Activated CD8-positive, alpha-beta T cell treated with anti-CD3 and anti-CD28 coated beads, Interleukin-2, amount 10 ng/mL, durations not matched to agents 7 days and 5 days (primary cell): ENCODE data around the gene GRID1. TPM values are rescaled to one million over a fixed set of nuclear protein-coding genes. Genes with fewer than 3 reads are reported as not detected.
"Not testable (repeated sequence)": the region's sequence is repeated elsewhere in the genome, so short reads cannot be mapped to it uniquely, and the experiment has no call there.

ENCODE experiments used
- ATAC-seq: fragments of 150-1000 bp; cut with Tn5 transposase; one replicate; pipeline ENCODE4 v1.10.0; 2021; ENCODE audit warnings: moderate library complexity
- CTCF ChIA-PET: fragments of 350-600 bp; sonication (Branson Sonifier 250); formaldehyde crosslinking; loops from one replicate; lab custom pipeline; 2021; ENCODE audit warnings: antibody characterized with exemption; lab: Charles Lee
- POLR2A ChIA-PET: fragments of 350-600 bp; sonication (Branson Sonifier 250); formaldehyde crosslinking; loops from one replicate; lab custom pipeline; 2021; ENCODE audit warnings: antibody characterized with exemption; lab: Charles Lee
- DNase-seq: peaks from one replicate; pipeline ENCODE4 v3.0.0-alpha.2; 2020
- H3K27ac Mint-ChIP-seq: one replicate; pipeline ENCODE4 v1.8.0; 2021; ENCODE audit warnings: mild to moderate bottlenecking, mixed read lengths
- H3K27me3 Mint-ChIP-seq: one replicate; pipeline ENCODE4 v1.8.0; 2021; ENCODE audit warnings: low read depth, mixed read lengths
- H3K36me3 Mint-ChIP-seq: one replicate; pipeline ENCODE4 v1.8.0; 2021; ENCODE audit warnings: low read depth, mixed read lengths
- H3K4me1 Mint-ChIP-seq: one replicate; pipeline ENCODE4 v1.8.0; 2021; ENCODE audit warnings: low read depth, mixed read lengths
- H3K4me3 Mint-ChIP-seq: one replicate; pipeline ENCODE4 v1.8.0; 2021; ENCODE audit warnings: mild to moderate bottlenecking, mixed read lengths
- H3K9me3 Mint-ChIP-seq: one replicate; pipeline ENCODE4 v1.8.0; 2022; ENCODE audit warnings: mixed read lengths; ENCODE audit not compliant: insufficient read depth
- total RNA-seq, 2 experiments: library from RNA; stranded (reverse); gene quantifications; one replicate each; pipeline ENCODE4 v1.2.3, GENCODE V29; 2021

Gene GRID1
- total RNA-seq, 2 experiments from 2014 or later, result not detected

DNA sequence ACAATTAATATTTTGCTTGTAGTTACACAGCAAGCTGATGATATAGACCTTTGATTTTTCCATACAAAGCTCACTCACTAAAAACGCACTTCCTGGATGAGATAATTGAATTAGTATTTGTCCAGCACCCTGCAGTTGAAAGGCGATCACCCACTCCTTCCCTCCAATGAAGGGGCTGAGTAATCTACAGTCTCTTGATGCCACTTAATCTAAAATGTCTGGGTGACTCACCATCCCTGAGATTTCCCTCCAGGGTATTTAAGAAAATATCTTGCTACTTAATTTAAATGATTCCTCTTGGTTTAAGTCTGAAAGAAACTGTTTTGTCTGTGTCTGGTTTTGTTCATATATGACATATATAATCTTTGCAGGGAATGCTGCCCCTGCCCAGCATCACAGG is 515.3 kb downstream of the GRID1 start:
- CTCF ChIA-PET, result no interaction called here
- no peak overlapping the region for H3K4me3 Mint-ChIP-seq
- H3K27me3 Mint-ChIP-seq, result peaks cover 3% of the 10 kb centered on the region
- ATAC-seq (no peak), DNase-seq (no peak)
- H3K27ac Mint-ChIP-seq, result no peak overlapping the region
- no peaks in the 10 kb centered on the region for H3K9me3 Mint-ChIP-seq
- H3K36me3 Mint-ChIP-seq, result no peaks in the 10 kb centered on the region
- H3K4me1 Mint-ChIP-seq, result no peaks in the 10 kb centered on the region
- POLR2A ChIA-PET, result no interaction called here

GRCh38 chr10:85850736-85851135 is 515.9 kb downstream of the GRID1 start:
- no peaks in the 10 kb centered on the region for H3K4me1 Mint-ChIP-seq
- H3K27me3 Mint-ChIP-seq, result peaks cover 3% of the 10 kb centered on the region
- DNase-seq (no peak), ATAC-seq (no peak)
- CTCF ChIA-PET, result no interaction called here
- H3K4me3 Mint-ChIP-seq, result no peak overlapping the region
- POLR2A ChIA-PET, result no interaction called here
- H3K36me3 Mint-ChIP-seq, result no peaks in the 10 kb centered on the region
- H3K9me3 Mint-ChIP-seq, result no peaks in the 10 kb centered on the region
- H3K27ac Mint-ChIP-seq, result no peak overlapping the region

DNA sequence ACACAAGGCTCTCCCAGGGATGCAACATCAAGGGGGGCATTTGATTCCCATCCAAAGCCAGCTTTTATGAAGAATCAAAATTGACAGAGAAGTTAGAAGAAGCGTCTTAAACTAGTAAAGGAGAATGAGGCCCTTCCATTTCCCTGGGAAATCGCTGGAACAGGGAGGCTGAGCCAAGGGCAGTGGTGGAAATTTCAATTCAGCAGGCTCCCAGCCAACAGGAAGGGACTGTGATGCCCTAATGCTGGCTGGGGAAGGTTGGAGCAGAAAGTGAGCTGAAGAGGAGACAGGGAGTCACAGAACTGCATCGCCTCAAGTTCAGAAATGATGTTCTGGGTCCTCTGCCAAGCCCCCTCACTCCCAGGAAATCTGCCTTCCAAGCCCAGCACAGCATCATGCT is 517.3 kb downstream of the GRID1 start:
- POLR2A ChIA-PET, result no interaction called here
- no peaks in the 10 kb centered on the region for H3K9me3 Mint-ChIP-seq
- DNase-seq, result no peak
- peaks cover 3% of the 10 kb centered on the region for H3K27me3 Mint-ChIP-seq
- H3K36me3 Mint-ChIP-seq, result no peaks in the 10 kb centered on the region
- H3K27ac Mint-ChIP-seq, result no peak overlapping the region
- H3K4me1 Mint-ChIP-seq, result no peaks in the 10 kb centered on the region
- H3K4me3 Mint-ChIP-seq, result no peak overlapping the region
- ATAC-seq, result no peak
- CTCF ChIA-PET, result no interaction called here

DNA sequence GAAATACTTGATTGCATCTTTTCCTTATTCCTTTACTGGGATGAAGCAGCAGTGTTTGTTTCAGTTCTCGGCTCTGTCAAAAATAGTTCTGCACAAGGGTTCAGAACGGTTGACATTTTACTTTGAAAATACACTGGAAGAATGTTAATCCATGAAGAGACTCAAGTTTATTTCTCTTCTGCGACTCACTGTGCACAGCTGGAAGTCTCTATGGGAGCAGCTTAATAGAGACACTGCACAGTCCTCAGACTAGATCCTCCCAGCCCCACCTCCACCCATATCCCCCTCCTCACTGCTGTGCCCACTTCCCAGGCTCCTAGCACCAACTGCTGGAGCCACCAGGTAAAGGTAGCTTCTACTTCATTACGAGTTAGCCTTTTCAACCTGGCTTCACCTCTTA is 517.8 kb downstream of the GRID1 start:
- no peaks in the 10 kb centered on the region for H3K9me3 Mint-ChIP-seq
- ChIA-PET POLR2A (no interaction called here), CTCF (no interaction called here)
- DNase-seq, result no peak
- peaks cover 3% of the 10 kb centered on the region for H3K27me3 Mint-ChIP-seq
- H3K36me3 Mint-ChIP-seq, result no peaks in the 10 kb centered on the region
- H3K4me1 Mint-ChIP-seq, result no peaks in the 10 kb centered on the region
- H3K27ac Mint-ChIP-seq, result no peak overlapping the region
- ATAC-seq, result no peak
- H3K4me3 Mint-ChIP-seq, result no peak overlapping the region

- DNase-seq, result no peak
- POLR2A ChIA-PET, result no interaction called here
- Mint-ChIP-seq H3K9me3 (no peaks in the 10 kb centered on the region), H3K27me3 (peaks cover 3% of the 10 kb centered on the region), H3K36me3 (no peaks in the 10 kb centered on the region), H3K4me1 (no peaks in the 10 kb centered on the region), H3K27ac (no peak overlapping the region), H3K4me3 (no peak overlapping the region)
- CTCF ChIA-PET, result no interaction called here
- no peak for ATAC-seq
Measured at GRCh38 chr10:85847085-85847484, 519.5 kb downstream of the GRID1 start.

DNA sequence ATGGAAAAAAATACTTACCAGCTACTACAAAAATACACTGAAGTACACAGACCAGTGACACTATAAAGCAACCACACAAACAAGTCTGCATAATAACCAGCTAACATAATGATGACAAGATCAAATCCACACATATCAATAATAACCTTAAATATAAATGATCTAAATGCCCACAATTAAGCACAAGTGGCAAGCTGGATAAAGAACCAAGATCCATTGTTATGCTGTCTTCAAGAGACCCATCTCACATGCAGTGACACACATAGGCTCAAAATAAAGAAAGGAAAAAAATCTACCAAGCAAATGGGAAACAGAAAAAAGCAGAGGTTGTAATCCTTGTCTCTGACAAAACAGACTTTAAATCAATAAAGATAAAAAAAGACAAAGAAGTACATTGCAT is 527.9 kb downstream of the GRID1 start:
- H3K27me3 Mint-ChIP-seq, DNase-seq, POLR2A ChIA-PET, ATAC-seq, CTCF ChIA-PET, H3K4me3 Mint-ChIP-seq, H3K27ac Mint-ChIP-seq, H3K4me1 Mint-ChIP-seq, H3K36me3 Mint-ChIP-seq: not testable (repeated sequence)
- H3K9me3 Mint-ChIP-seq, result peaks cover 16% of the 10 kb centered on the region

DNA sequence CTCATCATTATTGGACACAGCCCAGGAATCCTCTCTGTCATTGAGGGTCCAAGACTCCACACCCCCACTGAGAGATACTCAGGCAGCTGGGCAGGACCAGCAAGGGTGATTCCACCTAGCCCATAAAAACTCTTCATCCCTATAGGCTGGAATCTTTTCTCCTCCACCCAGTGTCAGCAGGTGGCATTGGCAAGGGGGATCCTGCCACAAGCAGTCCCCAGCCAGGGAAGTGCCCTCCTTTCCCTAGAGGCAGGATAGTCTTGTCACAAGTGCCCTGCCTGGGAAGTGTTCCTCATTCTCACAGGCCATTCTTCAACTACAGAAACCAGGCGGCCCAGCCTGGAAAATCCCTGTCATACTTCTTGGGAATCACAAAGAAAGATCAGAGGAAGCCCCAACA is 533.6 kb downstream of the GRID1 start:
- H3K36me3 Mint-ChIP-seq, result no peaks in the 10 kb centered on the region
- no peak for ATAC-seq
- no peaks in the 10 kb centered on the region for H3K4me1 Mint-ChIP-seq
- no peak overlapping the region for H3K4me3 Mint-ChIP-seq
- peaks cover 3% of the 10 kb centered on the region for H3K9me3 Mint-ChIP-seq
- ChIA-PET CTCF (no interaction called here), POLR2A (no interaction called here)
- no peaks in the 10 kb centered on the region for H3K27me3 Mint-ChIP-seq
- no peak overlapping the region for H3K27ac Mint-ChIP-seq
- DNase-seq, result no peak

GRCh38 chr10:85831422-85831821 is 535.2 kb downstream of the GRID1 start:
- H3K27ac Mint-ChIP-seq, result no peak overlapping the region
- CTCF ChIA-PET, result no interaction called here

DNA sequence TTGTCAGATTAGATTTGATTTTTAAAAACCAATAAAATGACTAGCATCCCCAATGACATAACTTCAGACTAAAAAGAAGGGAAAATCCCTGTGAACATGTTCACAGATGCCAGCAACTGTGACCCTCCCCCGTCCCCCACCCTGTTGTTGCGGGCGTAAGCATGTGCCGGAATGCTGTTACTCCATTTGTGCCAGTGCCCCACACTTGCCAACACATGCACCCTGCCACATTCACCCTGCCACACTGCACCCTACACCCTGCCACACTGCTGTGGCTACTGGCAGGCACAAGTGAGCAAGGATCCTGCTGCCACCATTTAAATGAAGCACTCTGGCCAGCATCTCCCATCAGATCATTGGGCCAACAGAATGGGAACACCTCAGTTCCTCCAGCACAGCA is 540.2 kb downstream of the GRID1 start:
- Mint-ChIP-seq H3K36me3 (no peaks in the 10 kb centered on the region), H3K27ac (no peak overlapping the region), H3K9me3 (peaks cover 3% of the 10 kb centered on the region), H3K4me3 (no peak overlapping the region), H3K27me3 (no peaks in the 10 kb centered on the region), H3K4me1 (no peaks in the 10 kb centered on the region)
- ATAC-seq (no peak), DNase-seq (no peak)
- POLR2A ChIA-PET, result no interaction called here
- CTCF ChIA-PET, result no interaction called here

More at GRCh38 chr10:85831422-85831821, 535.2 kb downstream of the GRID1 start:
- POLR2A ChIA-PET, result no interaction called here
- H3K4me3 Mint-ChIP-seq, result no peak overlapping the region
- no peaks in the 10 kb centered on the region for H3K27me3 Mint-ChIP-seq
- DNase-seq, result no peak
- H3K4me1 Mint-ChIP-seq, result no peaks in the 10 kb centered on the region
- H3K36me3 Mint-ChIP-seq, result no peaks in the 10 kb centered on the region
- peaks cover 3% of the 10 kb centered on the region for H3K9me3 Mint-ChIP-seq
- ATAC-seq, result no peak

DNA sequence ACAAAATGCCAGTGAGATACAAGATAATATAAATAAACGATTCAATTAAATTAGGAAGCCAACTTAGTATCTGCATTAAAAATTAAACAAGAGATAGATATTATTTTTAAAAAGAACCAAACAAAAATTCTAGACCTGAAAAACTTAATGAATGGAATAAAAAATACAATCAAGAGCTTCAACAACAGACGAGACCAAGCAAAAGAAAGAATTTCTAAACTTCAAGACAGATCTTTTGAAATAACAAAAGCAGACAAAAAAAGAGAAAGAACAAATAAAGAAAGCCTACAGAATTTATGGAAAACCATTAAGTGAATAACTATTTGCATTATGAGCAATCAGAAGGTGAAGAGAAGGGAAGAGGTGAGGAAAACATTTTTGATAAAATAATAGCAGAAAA is 555.2 kb downstream of the GRID1 start:
- no peak overlapping the region for H3K27ac Mint-ChIP-seq
- ChIA-PET POLR2A (no interaction called here), CTCF (no interaction called here)
- no peak overlapping the region for H3K4me3 Mint-ChIP-seq
- H3K4me1 Mint-ChIP-seq, result no peaks in the 10 kb centered on the region
- no peaks in the 10 kb centered on the region for H3K36me3 Mint-ChIP-seq
- H3K9me3 Mint-ChIP-seq, result peaks cover 14% of the 10 kb centered on the region
- DNase-seq, result no peak
- no peak for ATAC-seq
- no peaks in the 10 kb centered on the region for H3K27me3 Mint-ChIP-seq

- Mint-ChIP-seq H3K27ac (no peak overlapping the region), H3K4me1 (no peaks in the 10 kb centered on the region), H3K4me3 (no peak overlapping the region), H3K9me3 (peaks cover 14% of the 10 kb centered on the region), H3K27me3 (no peaks in the 10 kb centered on the region), H3K36me3 (no peaks in the 10 kb centered on the region)
- ATAC-seq, result no peak
- ChIA-PET POLR2A (no interaction called here), CTCF (no interaction called here)
- DNase-seq, result no peak
Measured at GRCh38 chr10:85810674-85811073, 555.9 kb downstream of the GRID1 start.

GRCh38 chr10:85795460-85795859 is 571.1 kb downstream of the GRID1 start:
- ChIA-PET POLR2A (no interaction called here), CTCF (no interaction called here)
- H3K4me1 Mint-ChIP-seq, result no peaks in the 10 kb centered on the region
- peaks cover 5% of the 10 kb centered on the region for H3K27me3 Mint-ChIP-seq
- H3K36me3 Mint-ChIP-seq, result no peaks in the 10 kb centered on the region
- no peak for ATAC-seq
- no peak overlapping the region for H3K4me3 Mint-ChIP-seq
- H3K9me3 Mint-ChIP-seq, result no peaks in the 10 kb centered on the region
- DNase-seq, result no peak
- H3K27ac Mint-ChIP-seq, result no peak overlapping the region

DNA sequence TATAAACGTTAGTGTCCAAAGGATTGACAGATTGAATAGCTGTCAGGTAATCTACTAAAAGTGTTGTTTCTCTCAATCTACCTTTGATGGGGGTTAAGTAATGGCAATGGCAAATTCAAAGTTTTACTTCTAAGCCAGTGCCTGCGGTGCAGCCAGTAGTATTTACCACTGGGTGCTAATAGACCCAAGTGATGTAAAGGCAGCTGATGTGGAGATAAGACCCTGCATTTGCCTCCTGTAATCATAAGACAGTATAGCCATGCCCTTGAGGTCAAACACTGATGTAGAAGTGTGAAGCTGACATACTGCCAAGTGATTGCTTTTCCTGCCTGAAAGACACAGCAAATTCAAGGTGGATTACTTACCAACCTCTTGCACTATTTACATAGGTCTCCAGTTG is 572.0 kb downstream of the GRID1 start:
- Mint-ChIP-seq H3K27me3 (peaks cover 5% of the 10 kb centered on the region), H3K27ac (no peak overlapping the region), H3K9me3 (no peaks in the 10 kb centered on the region), H3K4me1 (no peaks in the 10 kb centered on the region), H3K36me3 (no peaks in the 10 kb centered on the region), H3K4me3 (no peak overlapping the region)
- CTCF ChIA-PET, result no interaction called here
- ATAC-seq (no peak), DNase-seq (no peak)
- POLR2A ChIA-PET, result no interaction called here
